H1 (cell line): Measurements from ENCODE around the gene MRPL17. TPM values are rescaled to one million over a fixed set of nuclear protein-coding genes. Genes with fewer than 3 reads are reported as not detected.

Experiments
- ASH2L ChIP-seq: fragments of 200-600, 300-600 bp; sonication (generic); IDR thresholded peaks from one replicate; pipeline ENCODE4 v1.7.1; 2017; ENCODE audit warnings: low read length
- CHD1 ChIP-seq: IDR thresholded peaks from 2 replicates; pipeline ENCODE4 v1.6.1; 2012; ENCODE audit warnings: low read depth, low read length, improper control_type of control experiment
- CTBP2 ChIP-seq: IDR thresholded peaks from 2 replicates; pipeline ENCODE4 v1.7.0; 2011; ENCODE audit warnings: borderline replicate concordance, mild to moderate bottlenecking, moderate library complexity, mixed read lengths, low read length; ENCODE audit not compliant: insufficient read depth, insufficient read length
- CTCF ChIP-seq, 3 experiments: IDR thresholded peaks; 1 replicate in 2 of 3; 2 replicates in 1 of 3; pipeline versions ENCODE4 v1.5.1 to v1.6.1; 2011; ENCODE audit warnings: low read length in 3 of 3, mild to moderate bottlenecking in 3 of 3, inconsistent platforms in 2 of 3, low read depth in 1 of 3, moderate library complexity in 1 of 3; ENCODE audit not compliant: insufficient read depth in 1 of 3; ENCODE audit errors: control extremely low read depth in 1 of 3
- HDAC2 ChIP-seq, 2 experiments: fragments of 300-600 bp in 1 of 2; sonication (generic) in 1 of 2; IDR thresholded peaks; 2 replicates each; pipeline ENCODE4 v1.6.1; 2011 to 2012; ENCODE audit warnings: low read depth in 2 of 2, low read length in 2 of 2, mild to moderate bottlenecking in 2 of 2, moderate library complexity in 2 of 2, borderline replicate concordance in 1 of 2, inconsistent platforms in 1 of 2
- JUND ChIP-seq: IDR thresholded peaks from 2 replicates; pipeline ENCODE4 v1.6.1; 2011; ENCODE audit warnings: mild to moderate bottlenecking, improper control_type of control experiment, low read length
- KDM4A ChIP-seq: IDR thresholded peaks from one replicate; pipeline ENCODE4 v1.7.1; 2012; ENCODE audit warnings: low read depth, mild to moderate bottlenecking, moderate library complexity, low read length, inconsistent platforms; ENCODE audit not compliant: severe bottlenecking
- MAX ChIP-seq: IDR thresholded peaks from 2 replicates; pipeline ENCODE4 v1.6.1; 2012; ENCODE audit warnings: inconsistent platforms
- NRF1 ChIP-seq: IDR thresholded peaks from 2 replicates; pipeline ENCODE4 v1.6.1; 2011; ENCODE audit warnings: mild to moderate bottlenecking, low read depth, low read length, improper control_type of control experiment
- POLR2A ChIP-seq, 2 experiments: IDR thresholded peaks; 1 replicate in 1 of 2; 2 replicates in 1 of 2; pipeline ENCODE4 v1.6.1; 2011; ENCODE audit warnings: low read depth in 2 of 2, low read length in 2 of 2, mild to moderate bottlenecking in 2 of 2; ENCODE audit errors: control extremely low read depth in 1 of 2
- POLR2AphosphoS5 ChIP-seq: IDR thresholded peaks from 2 replicates; pipeline ENCODE4 v1.6.1; 2011; ENCODE audit warnings: low read depth, low read length
- RXRA ChIP-seq: IDR thresholded peaks from 2 replicates; pipeline ENCODE4 v1.6.1; 2011; ENCODE audit warnings: low read depth, mild to moderate bottlenecking, low read length, moderate library complexity; ENCODE audit not compliant: insufficient read depth
- SAP30 ChIP-seq: fragments of 300-600 bp; sonication (generic); IDR thresholded peaks from 2 replicates; pipeline ENCODE4 v1.7.1; 2012; ENCODE audit warnings: low read length, moderate library complexity, mild to moderate bottlenecking, inconsistent platforms; ENCODE audit not compliant: insufficient read depth, insufficient replicate concordance
- SIN3A ChIP-seq, 2 experiments: IDR thresholded peaks in 1 of 2; conservative IDR thresholded peaks in 1 of 2; 2 replicates each; pipeline ENCODE4 v1.6.1; 2011 to 2012; ENCODE audit warnings: low read length in 2 of 2, improper control_type of control experiment in 1 of 2, low read depth in 1 of 2, mild to moderate bottlenecking in 1 of 2
- SP1 ChIP-seq: IDR thresholded peaks from 2 replicates; pipeline ENCODE4 v1.6.1; 2011; ENCODE audit warnings: low read depth, low read length
- SP4 ChIP-seq: IDR thresholded peaks from 2 replicates; pipeline ENCODE4 v1.6.1; 2012; ENCODE audit warnings: low read length, inconsistent platforms
- SRF ChIP-seq: IDR thresholded peaks from 2 replicates; pipeline ENCODE4 v1.6.1; 2011; ENCODE audit warnings: mild to moderate bottlenecking, low read depth, low read length, moderate library complexity
- TAF7 ChIP-seq: optimal IDR thresholded peaks from 2 replicates; pipeline ENCODE3; 2011; ENCODE audit warnings: low read depth, mild to moderate bottlenecking, inconsistent platforms, low read length, moderate library complexity, borderline replicate concordance
- TCF12 ChIP-seq: IDR thresholded peaks from 2 replicates; pipeline ENCODE4 v1.6.1; 2011; ENCODE audit warnings: low read depth, mild to moderate bottlenecking, low read length
- YY1 ChIP-seq: IDR thresholded peaks from 2 replicates; pipeline ENCODE4 v1.6.1; 2011; ENCODE audit warnings: low read depth, mild to moderate bottlenecking, low read length
- polyA plus RNA-seq, 7 experiments: library from polyadenylated mRNA; depleted of rRNA in 3 of 7; stranded (reverse) in 5 of 7; unstranded in 2 of 7; fragments of >200 nt in 5 of 7; fragments of 200-250 nt in 2 of 7; gene quantifications; 1 replicate in 5 of 7; 2 replicates in 1 of 7; 4 replicates in 1 of 7; pipeline versions ENCODE4 v1.2.1 to v1.2.3, GENCODE V29; 2011 to 2013; ENCODE audit warnings: missing spikeins in 2 of 7, mixed read lengths in 2 of 7
- total RNA-seq: library from RNA; stranded (reverse); fragmentation: NEBNext Ultra II Directional; extraction: Animal tissue kit (Norgen Biotek cat#: 25700); gene quantifications from 2 replicates; pipeline ENCODE4 v1.2.1, GENCODE V29; 2021

MRPL17 gene
- total and polyA plus RNA-seq, 2 of the 8 experiments (the other 6 are each of a cell fraction or from before 2014, with no cell fraction given): 55.7 to 70.5 TPM

- TF ChIP-seq CTBP2 (peak; percentile 36), JUND (0 out of 2 replicates have a peak, but pooled peaks have one; percentile 9), MAX (peak; percentile 95), KDM4A (peak; percentile 65), CTCF (IDR thresholded peaks at IDR 0.05; ENCODE audit: control extremely low read depth in 1 of 3, insufficient read depth in 1 of 3, low read depth in 1 of 3, low read length in 3 of 3) (peak; percentile 53 to 82 (median 80)), TCF12 (0 out of 2 replicates have a peak, but pooled peaks have one; percentile 19), TAF7 (peak; percentile 88), POLR2A (IDR thresholded peaks at IDR 0.05; ENCODE audit: control extremely low read depth in 1 of 2, low read depth in 2 of 2, low read length in 2 of 2) (peak; percentile 87 to 98), SAP30 (peak; percentile 36), SP4 (peak; percentile 80; the same call in 1 of the 2 replicates), NRF1 (peak; percentile 95), SRF (no peak), SP1 (0 out of 2 replicates have a peak, but pooled peaks have one; percentile 20), RXRA (no peak), HDAC2 (IDR thresholded peaks at IDR 0.05; ENCODE audit: borderline replicate concordance in 1 of 2, low read depth in 2 of 2, low read length in 2 of 2) (peak in 1 of 2 experiments; percentile 52; a peak in 1 of 4 replicates), POLR2AphosphoS5 (peak; percentile 98), CHD1 (no peak), SIN3A (conservative IDR thresholded peaks at IDR 0.05 in 1 of 2, IDR thresholded peaks at IDR 0.05 in 1 of 2; ENCODE audit: low read depth in 1 of 2, low read length in 2 of 2) (peak; percentile 34 to 86; a peak in 2 of 4 replicates), YY1 (peak; percentile 68; the same call in 1 of the 2 replicates), ASH2L (peak; percentile 82)
Observed at GRCh38 chr11:6682936-6683861, at the start of gene MRPL17 (continued).
